ENCODE data around the gene PTPN2.
"Not testable (repeated sequence)": the region's sequence is repeated elsewhere in the genome, so short reads cannot be mapped to it uniquely, and the experiment has no call there.

DNA sequence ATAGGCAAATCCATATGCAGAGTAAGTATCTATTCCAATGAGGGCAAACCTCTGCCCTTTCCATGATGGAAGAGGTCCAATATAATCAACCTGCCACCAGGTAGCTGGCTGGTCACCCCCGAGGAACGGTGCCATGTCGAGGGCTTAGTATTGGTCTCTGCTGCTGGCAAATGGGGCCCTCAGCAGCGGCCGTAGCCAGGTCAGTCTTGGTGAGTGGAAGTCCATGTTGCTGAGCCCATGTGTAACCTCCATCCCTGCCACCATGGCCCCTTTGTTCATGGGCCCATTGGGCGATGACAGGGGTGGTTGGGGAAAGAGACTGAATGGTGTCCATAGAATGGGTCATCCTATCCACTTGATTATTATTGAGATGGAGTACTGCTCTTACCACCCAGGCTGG is 128.4 kb downstream of the PTPN2 start:
- not testable (repeated sequence) for TF ChIP-seq YY1 (IDR thresholded peaks at IDR 0.05; ENCODE audit: insufficient read depth, insufficient read length); SUZ12 (IDR thresholded peaks at IDR 0.05; ENCODE audit: extremely low read depth, insufficient read depth, insufficient read length)
